ENCODE measurements around the gene SH3PXD2A.
"Not testable (repeated sequence)": the region's sequence is repeated elsewhere in the genome, so short reads cannot be mapped to it uniquely, and the experiment has no call there.

Gene SH3PXD2A

GRCh38 chr10:103850572-103850895, 4.8 kb downstream of the SH3PXD2A start:
- no peak for DNase-seq (ENCODE audit: low read depth in 2 of 2)

- DNase-seq (ENCODE audit: low read depth in 2 of 2) = no peak
These were observed 5.3 kb downstream of the SH3PXD2A start for GRCh38 chr10:103849880-103850571.

GRCh38 chr10:103849212-103849877, 6.0 kb downstream of the SH3PXD2A start:
- DNase-seq (ENCODE audit: low read depth in 2 of 2) = no peak

GRCh38 chr10:103847909-103848468, 7.4 kb downstream of the SH3PXD2A start:
- DNase-seq (ENCODE audit: low read depth in 2 of 2) = no peak

GRCh38 chr10:103847346-103847745, 8.0 kb downstream of the SH3PXD2A start:
- no peak for DNase-seq (ENCODE audit: low read depth in 2 of 2)

- no peak for DNase-seq (ENCODE audit: low read depth in 2 of 2)
These were observed 9.4 kb downstream of the SH3PXD2A start for GRCh38 chr10:103845972-103846371.

- not testable (repeated sequence) for DNase-seq (ENCODE audit: low read depth in 2 of 2)
These were observed 10.0 kb downstream of the SH3PXD2A start for GRCh38 chr10:103845346-103845745.

- DNase-seq (ENCODE audit: low read depth in 2 of 2) = no peak
These were observed 11.4 kb downstream of the SH3PXD2A start for GRCh38 chr10:103843854-103844570.

- DNase-seq (ENCODE audit: low read depth in 2 of 2) = no peak
These were observed 12.3 kb downstream of the SH3PXD2A start for GRCh38 chr10:103843045-103843444.

GRCh38 chr10:103842605-103843004, 12.8 kb downstream of the SH3PXD2A start:
- no peak for DNase-seq (ENCODE audit: low read depth in 2 of 2)

- no peak for DNase-seq (ENCODE audit: low read depth in 2 of 2)
These were observed 13.9 kb downstream of the SH3PXD2A start for GRCh38 chr10:103841519-103841918.

- no peak for DNase-seq (ENCODE audit: low read depth in 2 of 2)
These were observed 14.7 kb downstream of the SH3PXD2A start for GRCh38 chr10:103840740-103841070.

GRCh38 chr10:103839872-103840739, 15.3 kb downstream of the SH3PXD2A start:
- DNase-seq (ENCODE audit: low read depth in 2 of 2) = no peak

- no peak for DNase-seq (ENCODE audit: low read depth in 2 of 2)
These were observed 15.9 kb downstream of the SH3PXD2A start for GRCh38 chr10:103839519-103839871.

- no peak for DNase-seq (ENCODE audit: low read depth in 2 of 2)
These were observed 16.4 kb downstream of the SH3PXD2A start for GRCh38 chr10:103838862-103839518.

- DNase-seq (ENCODE audit: low read depth in 2 of 2) = no peak
These were observed 17.3 kb downstream of the SH3PXD2A start for GRCh38 chr10:103838070-103838395.

GRCh38 chr10:103837370-103838069, 17.9 kb downstream of the SH3PXD2A start:
- DNase-seq (ENCODE audit: low read depth in 2 of 2) = no peak

GRCh38 chr10:103836861-103837260, 18.5 kb downstream of the SH3PXD2A start:
- no peak for DNase-seq (ENCODE audit: low read depth in 2 of 2)

GRCh38 chr10:103836273-103836672, 19.1 kb downstream of the SH3PXD2A start:
- no peak for DNase-seq (ENCODE audit: low read depth in 2 of 2)

GRCh38 chr10:103835096-103836050, 20.0 kb downstream of the SH3PXD2A start:
- DNase-seq (ENCODE audit: low read depth in 2 of 2) = no peak

Measured in activated CD4-positive, alpha-beta T cell treated with anti-CD3 and anti-CD28 coated beads for 24 hours (primary cell).